ENCODE data around the gene RAVER1.
A peak's percentile ranks its signal among the peaks of the same experiment; 100 is the strongest.

RAVER1 gene

DNA sequence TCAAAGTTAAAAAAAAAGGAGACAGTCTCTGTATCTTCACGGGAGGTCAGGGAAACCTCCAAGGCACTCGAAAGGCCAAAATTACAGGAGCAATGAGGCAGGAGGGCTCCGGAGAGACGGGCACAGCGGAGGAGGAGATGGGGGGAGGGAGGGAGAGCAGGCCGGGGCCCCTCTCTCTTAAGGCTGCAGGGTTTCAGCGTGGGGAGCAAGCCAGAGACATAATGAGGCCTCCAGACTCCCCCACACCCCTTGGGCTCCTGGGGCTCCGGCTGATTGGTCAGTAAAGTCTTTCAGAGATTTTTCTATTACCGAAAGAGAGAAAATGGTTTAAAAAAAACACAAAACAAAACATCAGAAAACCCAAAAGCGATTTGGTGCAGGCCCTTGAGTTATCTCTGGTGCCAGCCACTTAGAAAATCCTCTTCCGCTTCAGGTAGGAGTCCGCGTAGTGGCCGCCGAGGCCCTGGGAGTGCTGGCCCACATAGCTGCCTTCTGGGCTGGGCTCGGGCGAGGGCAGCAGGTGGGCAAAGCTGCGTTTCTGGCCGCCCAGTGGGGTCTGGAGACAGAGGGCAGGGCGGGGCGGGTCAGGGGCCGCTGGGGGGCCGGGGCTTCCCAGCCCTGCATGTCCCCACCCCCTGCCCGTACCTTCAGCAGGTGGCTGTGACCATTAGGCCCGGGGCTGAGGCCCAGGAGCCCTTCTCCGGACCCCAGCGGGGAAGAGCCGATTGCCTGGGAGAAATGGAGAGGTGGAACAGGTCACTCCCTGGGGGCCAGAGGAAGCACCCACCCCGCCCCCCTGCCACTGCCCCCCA, 16.1 kb downstream of the RAVER1 start:
- DNase-seq, result no peak

GRCh38 chr19:10316229-10317044, 16.9 kb downstream of the RAVER1 start:
- no peak for DNase-seq

GRCh38 chr19:10315335-10316214, 17.8 kb downstream of the RAVER1 start, which contains the start of gene FDX2:
Gene FDX2, minus strand, starts transcription at chr19:10316015. Its CDS starts 19 bp downstream, at chr19:10315996.
- peak; percentile 80 to 90 (median 87) for DNase-seq

GRCh38 chr19:10309423-10309822, 23.9 kb downstream of the RAVER1 start, which contains the start of gene ZGLP1:
Gene ZGLP1, minus strand, starts transcription at chr19:10309815.
- no peak for DNase-seq

- DNase-seq, result no peak
Measured at GRCh38 chr19:10306327-10306726, 27.0 kb downstream of the RAVER1 start.

- DNase-seq, result no peak
Measured at GRCh38 chr19:10305139-10305806, 28.1 kb downstream of the RAVER1 start.

GRCh38 chr19:10299545-10300458, 33.5 kb downstream of the RAVER1 start:
- DNase-seq, result no peak

GRCh38 chr19:10295847-10296591, 37.3 kb downstream of the RAVER1 start:
- DNase-seq, result no peak

GRCh38 chr19:10295305-10295846, 38.0 kb downstream of the RAVER1 start:
- peak; percentile 55 to 75 (median 66) for DNase-seq

- DNase-seq, result no peak
Measured at GRCh38 chr19:10294368-10294697, 39.0 kb downstream of the RAVER1 start.

GRCh38 chr19:10293637-10294367, 39.5 kb downstream of the RAVER1 start:
- DNase-seq, result no peak

DNA sequence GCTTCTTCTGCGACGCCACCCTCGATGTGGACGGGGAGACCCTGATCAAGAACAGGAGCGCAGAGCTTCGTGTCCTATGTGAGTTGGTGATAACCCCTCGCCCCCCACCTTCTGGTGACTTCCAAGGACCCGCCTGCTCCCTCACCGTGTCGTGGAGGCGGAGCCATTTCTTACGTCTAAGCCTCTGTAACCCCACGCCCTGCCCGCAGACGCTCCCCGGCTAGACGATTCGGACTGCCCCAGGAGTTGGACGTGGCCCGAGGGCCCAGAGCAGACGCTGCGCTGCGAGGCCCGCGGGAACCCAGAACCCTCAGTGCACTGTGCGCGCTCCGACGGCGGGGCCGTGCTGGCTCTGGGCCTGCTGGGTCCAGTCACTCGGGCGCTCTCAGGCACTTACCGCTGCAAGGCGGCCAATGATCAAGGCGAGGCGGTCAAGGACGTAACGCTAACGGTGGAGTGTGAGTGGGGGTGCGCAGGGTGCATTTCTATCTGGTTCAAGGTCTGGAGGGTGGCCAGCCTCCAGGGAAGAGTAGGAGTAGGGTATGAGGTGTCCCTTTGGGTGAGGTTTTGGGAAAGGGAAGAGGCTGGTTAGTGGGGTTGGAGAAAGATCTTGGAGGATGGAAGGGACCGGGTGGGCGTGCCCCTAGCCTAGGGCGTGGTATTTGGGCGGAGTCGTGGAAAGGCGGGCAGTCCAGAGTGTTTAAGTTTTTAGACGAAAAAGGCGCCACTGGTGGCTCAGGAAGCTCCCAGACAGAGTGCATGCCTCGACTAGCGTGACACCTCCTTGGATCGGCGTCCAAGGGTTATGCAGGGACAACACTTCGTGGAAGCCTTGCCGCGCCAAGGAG, 40.3 kb downstream of the RAVER1 start:
- DNase-seq, result no peak

GRCh38 chr19:10292206-10292788, 41.0 kb downstream of the RAVER1 start:
- DNase-seq, result peak; percentile 41 to 71 (median 60)

DNA sequence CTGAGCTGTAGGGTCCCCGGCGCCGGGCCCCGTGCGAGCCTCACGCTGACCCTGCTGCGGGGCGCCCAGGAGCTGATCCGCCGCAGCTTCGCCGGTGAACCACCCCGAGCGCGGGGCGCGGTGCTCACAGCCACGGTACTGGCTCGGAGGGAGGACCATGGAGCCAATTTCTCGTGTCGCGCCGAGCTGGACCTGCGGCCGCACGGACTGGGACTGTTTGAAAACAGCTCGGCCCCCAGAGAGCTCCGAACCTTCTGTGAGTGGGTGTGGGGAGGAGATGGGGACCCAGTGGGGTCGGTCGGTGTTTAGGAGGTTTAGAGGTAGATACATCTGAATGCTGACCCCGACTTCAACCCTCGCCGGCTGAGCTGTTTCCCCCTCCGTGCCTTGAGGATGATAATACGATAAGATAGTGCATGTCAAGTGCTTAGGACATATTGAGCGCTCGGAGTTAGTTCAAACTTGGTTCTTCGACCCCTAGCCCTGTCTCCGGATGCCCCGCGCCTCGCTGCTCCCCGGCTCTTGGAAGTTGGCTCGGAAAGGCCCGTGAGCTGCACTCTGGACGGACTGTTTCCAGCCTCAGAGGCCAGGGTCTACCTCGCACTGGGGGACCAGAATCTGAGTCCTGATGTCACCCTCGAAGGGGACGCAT, 41.6 kb downstream of the RAVER1 start:
- no peak for DNase-seq

DNA sequence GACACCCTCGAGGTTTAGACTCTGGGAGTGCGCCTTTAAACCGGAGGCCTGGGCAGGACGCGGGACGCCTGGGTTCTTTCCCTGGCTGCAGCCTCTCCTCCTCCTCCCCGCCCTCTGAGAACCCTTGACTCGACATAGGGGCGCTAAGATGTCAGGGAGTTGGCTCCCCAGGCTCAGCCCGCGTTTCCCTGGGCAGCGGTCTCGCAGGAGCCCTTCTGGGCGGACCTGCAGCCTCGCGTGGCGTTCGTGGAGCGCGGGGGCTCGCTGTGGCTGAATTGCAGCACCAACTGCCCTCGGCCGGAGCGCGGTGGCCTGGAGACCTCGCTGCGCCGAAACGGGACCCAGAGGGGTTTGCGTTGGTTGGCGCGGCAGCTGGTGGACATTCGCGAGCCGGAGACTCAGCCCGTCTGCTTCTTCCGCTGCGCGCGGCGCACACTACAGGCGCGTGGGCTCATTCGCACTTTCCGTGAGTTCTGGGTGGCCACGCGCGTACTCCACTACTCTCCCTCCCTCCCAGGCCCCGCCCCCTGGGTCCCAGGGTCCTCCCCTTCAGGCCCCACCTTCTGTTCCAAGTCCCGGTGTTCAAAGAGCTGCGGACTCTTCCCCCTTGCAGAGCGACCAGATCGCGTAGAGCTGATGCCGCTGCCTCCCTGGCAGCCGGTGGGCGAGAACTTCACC, 42.3 kb downstream of the RAVER1 start:
- DNase-seq, result peak in 3 of 5 donors; percentile 32 to 57 (median 35)

- no peak for DNase-seq
Measured at GRCh38 chr19:10290357-10290875, 42.9 kb downstream of the RAVER1 start.
